Stomach smooth muscle (tissue), 2 donors: Measurements from ENCODE around the gene STAT6.

Experiments
- H3K27ac ChIP-seq: one replicate; pipeline ENCODE4 v1.7.0; 2013; ENCODE audit warnings: mild to moderate bottlenecking, low read length, inconsistent platforms
- H3K27me3 ChIP-seq, 2 donors: one replicate each; pipeline ENCODE4 v1.7.0; 2013; ENCODE audit warnings: low read length in 2 of 2; ENCODE audit not compliant: insufficient read depth in 2 of 2, control insufficient read depth in 1 of 2
- H3K36me3 ChIP-seq, 2 donors: one replicate each; pipeline ENCODE4 v1.7.0; 2013; ENCODE audit warnings: low read length in 2 of 2; ENCODE audit not compliant: control insufficient read depth in 2 of 2, insufficient read depth in 2 of 2
- H3K4me1 ChIP-seq: one replicate; pipeline ENCODE4 v1.7.0; 2013; ENCODE audit warnings: low read length; ENCODE audit not compliant: control insufficient read depth, insufficient read depth
- H3K4me3 ChIP-seq, 2 donors: one replicate each; pipeline ENCODE4 v1.7.0; 2013; ENCODE audit warnings: low read length in 2 of 2
- H3K9ac ChIP-seq, 2 donors: one replicate each; pipeline ENCODE4 v1.7.0; 2013; ENCODE audit warnings: low read length in 2 of 2, mild to moderate bottlenecking in 1 of 2
- H3K9me3 ChIP-seq, 2 donors: one replicate each; pipeline ENCODE4 v1.7.0; 2013; ENCODE audit warnings: low read length in 2 of 2; ENCODE audit not compliant: control insufficient read depth in 2 of 2
- donor health status: healthy.
- donor health status: Pancreatic carcinoma.

Gene STAT6

GRCh38 chr12:57107456-57108155 is 3.6 kb downstream of the STAT6 start:
- H3K4me1 ChIP-seq = peaks cover 47% of the 10 kb centered on the region

GRCh38 chr12:57106021-57106708 is 5.0 kb downstream of the STAT6 start:
- Histone ChIP-seq H3K4me1 (peaks cover 38% of the 10 kb centered on the region), H3K36me3 (peaks cover 32 to 36% of the 10 kb centered on the region in 2 donors), H3K9me3 (no peaks in the 10 kb centered on the region), H3K27me3 (no peaks in the 10 kb centered on the region), H3K27ac (peak overlapping the region; percentile 18), H3K9ac (peak overlapping the region in 1 of 2 donors; percentile 29), H3K4me3 (no peak overlapping the region)

More at GRCh38 chr12:57107456-57108155, 3.6 kb downstream of the STAT6 start:
- Histone ChIP-seq H3K27me3 (no peaks in the 10 kb centered on the region), H3K36me3 (peaks cover 32 to 36% of the 10 kb centered on the region in 2 donors), H3K9me3 (no peaks in the 10 kb centered on the region), H3K4me3 (no peak overlapping the region), H3K27ac (peak overlapping the region; percentile 11), H3K9ac (peak overlapping the region in 1 of 2 donors; percentile 42)

DNA sequence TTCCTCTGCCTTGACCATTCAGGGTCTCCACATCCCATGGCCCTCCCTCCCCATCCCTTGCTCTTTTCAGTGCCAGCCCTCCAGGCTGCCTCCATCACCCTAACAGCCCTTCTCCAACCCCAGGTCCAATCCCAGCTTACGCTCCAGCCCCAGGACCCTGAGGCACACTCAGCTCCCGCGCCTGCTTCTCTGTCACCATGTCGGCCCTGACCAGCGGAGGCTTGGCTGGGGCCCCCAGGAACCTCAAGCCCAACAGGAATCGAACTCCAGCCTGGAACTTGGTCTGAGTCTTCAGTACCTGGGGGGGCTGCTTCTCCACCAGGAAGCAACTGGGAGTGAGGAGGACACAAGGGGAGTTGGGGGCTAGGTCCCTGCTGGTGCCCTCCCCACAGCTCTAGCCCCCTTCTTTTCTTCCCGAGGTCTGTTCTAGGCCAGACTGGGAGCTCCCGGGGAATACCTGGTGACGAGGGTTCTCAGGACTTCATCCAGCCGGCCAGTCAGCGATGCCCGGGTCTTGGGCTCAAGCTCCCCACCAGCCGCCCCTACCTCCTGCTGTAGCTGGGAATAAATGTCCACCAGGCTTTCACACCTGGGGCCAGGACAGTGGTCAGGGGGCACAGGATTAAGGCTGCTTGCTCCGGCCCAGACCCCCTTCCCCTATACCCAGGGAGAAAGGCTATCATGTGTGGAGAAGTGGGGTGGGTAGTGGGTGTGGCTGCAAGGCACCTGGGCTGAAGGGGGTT is 6.0 kb downstream of the STAT6 start:
- Histone ChIP-seq H3K27ac (peak overlapping the region; percentile 11), H3K9ac (no peak overlapping the region), H3K4me3 (no peak overlapping the region), H3K9me3 (no peaks in the 10 kb centered on the region), H3K27me3 (no peaks in the 10 kb centered on the region), H3K4me1 (peaks cover 36% of the 10 kb centered on the region), H3K36me3 (peaks cover 34 to 36% of the 10 kb centered on the region in 2 donors)

DNA sequence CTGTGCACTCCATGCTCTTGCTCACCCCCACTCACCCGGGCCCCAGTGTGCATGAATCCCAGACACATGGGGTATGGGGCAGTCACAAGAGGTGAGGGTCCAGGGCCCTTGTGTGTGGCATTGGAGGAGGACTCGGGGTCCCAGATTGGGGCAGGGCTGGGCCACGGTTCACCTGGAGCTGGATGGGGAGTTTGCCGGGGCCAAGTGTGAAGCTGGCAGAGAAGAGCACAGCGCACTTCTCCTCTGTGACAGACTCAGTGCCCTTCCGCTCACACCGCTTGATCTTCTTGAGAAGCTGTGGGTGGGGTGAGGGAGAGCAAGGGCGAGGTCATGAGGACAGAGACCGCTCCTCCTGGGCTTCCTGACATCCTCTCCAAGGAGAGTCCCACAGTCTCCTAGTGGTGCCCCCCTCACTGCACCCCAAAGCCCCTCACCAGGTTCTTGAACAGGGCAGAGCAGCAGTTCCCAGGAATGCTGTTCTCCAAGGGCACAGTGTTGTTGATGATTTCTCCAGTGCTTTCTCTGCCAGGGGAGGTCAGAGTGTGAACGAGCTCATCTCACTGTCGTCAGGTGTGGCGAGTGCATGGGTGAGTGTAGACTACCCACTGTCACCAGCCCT is 6.8 kb downstream of the STAT6 start:
- Histone ChIP-seq H3K27ac (no peak overlapping the region), H3K9me3 (no peaks in the 10 kb centered on the region), H3K4me3 (no peak overlapping the region), H3K36me3 (peaks cover 41 to 42% of the 10 kb centered on the region in 2 donors), H3K9ac (no peak overlapping the region), H3K27me3 (no peaks in the 10 kb centered on the region), H3K4me1 (peaks cover 29% of the 10 kb centered on the region)

- H3K27me3 ChIP-seq = no peaks in the 10 kb centered on the region
- H3K9ac ChIP-seq = no peak overlapping the region
- H3K9me3 ChIP-seq = no peaks in the 10 kb centered on the region
- peaks cover 47% of the 10 kb centered on the region in 2 donors for H3K36me3 ChIP-seq
- H3K4me3 ChIP-seq = no peak overlapping the region
- H3K4me1 ChIP-seq = peaks cover 28% of the 10 kb centered on the region
- H3K27ac ChIP-seq = no peak overlapping the region
Measured at GRCh38 chr12:57103856-57104255, 7.3 kb downstream of the STAT6 start.

GRCh38 chr12:57101892-57102695 is 9.1 kb downstream of the STAT6 start:
- Histone ChIP-seq H3K9ac (no peak overlapping the region), H3K9me3 (no peaks in the 10 kb centered on the region), H3K4me1 (peaks cover 12% of the 10 kb centered on the region), H3K27me3 (no peaks in the 10 kb centered on the region), H3K36me3 (peaks cover 58 to 62% of the 10 kb centered on the region in 2 donors), H3K4me3 (no peak overlapping the region), H3K27ac (peak overlapping the region; percentile 66)

- Histone ChIP-seq H3K4me1 (peaks cover 20% of the 10 kb centered on the region), H3K27me3 (no peaks in the 10 kb centered on the region), H3K27ac (peak overlapping the region; percentile 24)
Measured at GRCh38 chr12:57099766-57100165, 11.4 kb downstream of the STAT6 start.

DNA sequence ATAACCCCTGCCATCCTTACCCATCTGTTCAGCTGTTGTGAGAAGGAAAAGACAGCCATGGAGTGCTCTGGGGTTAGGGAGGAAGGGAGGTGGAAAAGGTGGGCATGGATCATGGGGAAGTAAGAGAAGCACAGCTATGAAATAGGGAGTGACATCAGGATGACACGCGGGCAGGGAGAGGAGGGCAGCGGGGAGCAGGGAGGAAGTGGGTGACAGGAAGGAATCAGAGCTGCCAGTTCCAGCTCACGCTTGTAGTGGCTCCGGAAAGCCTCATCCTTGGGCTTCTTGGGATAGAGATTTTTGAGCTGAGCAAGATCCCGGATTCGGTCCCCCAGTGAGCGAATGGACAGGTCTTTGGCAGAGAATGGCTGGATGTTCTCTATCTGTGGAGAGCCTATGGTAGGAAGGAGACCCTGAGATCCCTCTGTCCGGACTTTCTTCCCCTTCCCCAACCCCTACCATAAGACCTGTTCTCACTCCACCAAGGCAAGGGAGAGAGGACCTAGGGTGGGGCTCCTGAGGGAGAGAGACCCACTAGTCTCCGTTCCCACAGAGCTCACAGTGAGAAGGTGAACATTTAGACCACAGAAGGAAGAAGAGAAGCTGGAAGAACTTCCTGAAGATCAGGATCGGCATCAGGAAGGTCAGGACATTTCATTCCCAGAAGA is 12.0 kb downstream of the STAT6 start:
- Histone ChIP-seq H3K9me3 (no peaks in the 10 kb centered on the region), H3K4me1 (peaks cover 26% of the 10 kb centered on the region), H3K27me3 (no peaks in the 10 kb centered on the region), H3K27ac (peak overlapping the region; percentile 41), H3K4me3 (no peak overlapping the region), H3K9ac (no peak overlapping the region), H3K36me3 (peaks cover 59 to 63% of the 10 kb centered on the region in 2 donors)

More at GRCh38 chr12:57099766-57100165, 11.4 kb downstream of the STAT6 start:
- H3K4me3 ChIP-seq = no peak overlapping the region
- H3K9ac ChIP-seq = no peak overlapping the region
- H3K9me3 ChIP-seq = no peaks in the 10 kb centered on the region
- H3K36me3 ChIP-seq = peaks cover 60 to 67% of the 10 kb centered on the region in 2 donors

DNA sequence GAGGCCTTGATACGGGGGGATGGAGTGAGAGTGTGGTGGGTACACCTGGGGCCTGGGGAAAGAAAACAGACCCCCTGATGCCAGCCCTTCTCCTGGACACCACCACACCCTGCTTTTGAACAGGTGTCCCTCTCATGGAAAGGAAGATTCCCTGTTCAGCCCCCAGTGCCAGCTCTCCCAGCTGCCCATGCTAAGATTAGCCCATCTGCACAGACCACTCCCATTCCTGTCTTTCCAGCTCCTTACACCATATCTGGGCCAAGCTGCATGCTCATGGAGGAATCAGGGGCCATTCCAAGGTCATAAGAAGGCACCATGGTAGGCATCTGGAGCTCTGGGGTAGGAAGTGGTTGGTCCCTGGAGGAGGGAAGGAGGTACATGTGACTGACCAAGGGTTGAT is 12.6 kb downstream of the STAT6 start:
- H3K4me3 ChIP-seq = no peak overlapping the region
- H3K27me3 ChIP-seq = no peaks in the 10 kb centered on the region
- H3K36me3 ChIP-seq = peaks cover 55 to 58% of the 10 kb centered on the region in 2 donors
- H3K9me3 ChIP-seq = no peaks in the 10 kb centered on the region
- peak overlapping the region; percentile 41 for H3K27ac ChIP-seq
- peak overlapping the region in 1 of 2 donors; percentile 29 for H3K9ac ChIP-seq
- H3K4me1 ChIP-seq = peaks cover 30% of the 10 kb centered on the region
